ENCODE measurements around the gene PHF12.

- TF ChIP-seq GATA2 (IDR thresholded peaks at IDR 0.05; ENCODE audit: low read depth, low read length), result no peak
- TF ChIP-seq GATA3 (IDR thresholded peaks at IDR 0.05; ENCODE audit: low read depth, low read length), result no peak
Observed at GRCh38 chr17:28948342-28948741, 3.0 kb downstream of the PHF12 start.

Measured in SH-SY5Y (cell line).